HK-2 (cell line): ENCODE data around the gene MARF1.
A peak's percentile ranks its signal among the peaks of the same experiment; 100 is the strongest.
"Not testable (repeated sequence)": the region's sequence is repeated elsewhere in the genome, so short reads cannot be mapped to it uniquely, and the experiment has no call there.

ENCODE experiments used
- DNase-seq: peaks from one replicate; pipeline ENCODE4 v3.0.0-alpha.2; 2018; ENCODE audit not compliant: unreplicated experiment

The MARF1 gene

DNA sequence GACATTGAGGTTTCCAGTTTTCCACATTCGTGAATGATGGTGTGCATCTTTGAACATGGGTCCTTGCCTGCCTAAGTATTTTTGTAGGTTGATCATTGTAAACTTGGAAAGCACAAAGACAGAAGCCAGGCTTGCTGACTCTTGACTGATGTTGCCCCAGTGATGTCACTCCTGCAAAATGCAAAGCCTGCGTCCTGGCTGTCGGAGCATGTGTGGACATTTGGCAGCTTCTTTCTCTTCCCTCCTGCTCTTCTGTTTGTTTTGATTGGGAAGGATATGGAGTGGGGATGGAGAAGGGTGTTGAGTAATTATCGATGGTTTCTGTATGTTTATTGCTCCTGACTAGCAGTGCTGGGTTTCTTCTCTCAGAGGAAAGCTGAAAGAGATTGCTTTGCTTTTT is 10.3 kb upstream of the MARF1 start:
- no peak for DNase-seq

- no peak for DNase-seq
Measured at GRCh38 chr16:15652293-15653001, 9.5 kb upstream of the MARF1 start.

GRCh38 chr16:15650698-15651171 is 7.8 kb upstream of the MARF1 start:
- no peak for DNase-seq

DNA sequence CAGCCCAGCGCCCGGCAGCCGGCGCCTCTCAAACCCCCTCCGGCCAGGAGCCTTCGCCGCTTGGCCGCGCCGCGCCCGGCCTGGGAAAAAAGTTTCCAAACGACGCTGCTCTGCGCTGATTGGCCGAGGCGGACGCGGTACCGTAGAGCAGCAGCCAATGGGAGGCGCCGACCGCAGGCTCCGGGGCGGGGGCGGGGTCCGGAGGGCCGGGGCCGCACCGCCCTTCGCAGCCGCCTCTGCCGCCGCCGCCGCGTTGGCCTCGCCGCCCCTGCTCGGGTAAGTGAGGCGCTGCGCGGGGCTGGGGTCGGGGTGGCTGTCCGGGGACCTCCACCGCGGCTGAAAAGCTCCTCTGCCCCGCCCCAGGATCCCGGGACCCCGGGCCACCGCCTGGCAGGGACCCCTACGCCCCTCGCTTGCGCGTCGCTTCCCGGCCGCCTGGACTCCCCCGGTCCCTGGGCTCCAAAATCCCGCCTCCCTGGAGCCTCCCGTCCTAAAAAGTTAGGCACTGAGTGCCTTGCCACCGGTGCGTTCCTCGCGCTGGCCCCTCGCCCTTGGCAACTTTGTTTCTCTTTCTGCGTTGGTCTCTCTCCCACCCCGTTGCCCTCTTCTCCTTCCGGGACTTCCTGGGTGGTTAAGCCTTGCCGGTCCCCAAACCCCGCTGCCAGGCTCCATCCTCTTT is 7.2 kb upstream of the MARF1 start, which contains the start of gene NDE1:
Gene NDE1, plus strand, starts transcription at position 227 of the 679 bp plus-strand sequence. CDS start 14,534 bp downstream, outside the sequence.
- DNase-seq: peak; percentile 83

GRCh38 chr16:15649727-15650018 is 6.7 kb upstream of the MARF1 start:
- DNase-seq: no peak

DNA sequence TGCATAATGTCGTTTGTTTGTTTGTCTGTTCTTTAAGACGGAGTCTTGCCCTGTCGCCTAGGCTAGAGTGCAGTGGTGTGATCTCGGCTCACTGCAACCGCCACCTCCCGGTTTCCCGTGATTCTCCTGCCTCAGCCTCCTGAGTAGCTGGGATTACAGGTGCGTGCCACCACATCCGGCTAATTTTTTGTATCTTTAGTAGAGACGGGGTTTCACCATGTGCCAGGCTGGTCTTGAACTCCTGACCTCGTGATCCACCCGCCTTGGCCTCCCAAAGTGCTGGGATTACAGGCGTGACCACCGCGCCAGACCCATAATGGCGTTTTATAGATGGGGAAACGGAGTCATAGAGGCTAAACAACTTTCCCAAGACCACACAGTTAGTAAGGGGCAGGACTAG is 6.4 kb upstream of the MARF1 start:
- not testable (repeated sequence) for DNase-seq

DNA sequence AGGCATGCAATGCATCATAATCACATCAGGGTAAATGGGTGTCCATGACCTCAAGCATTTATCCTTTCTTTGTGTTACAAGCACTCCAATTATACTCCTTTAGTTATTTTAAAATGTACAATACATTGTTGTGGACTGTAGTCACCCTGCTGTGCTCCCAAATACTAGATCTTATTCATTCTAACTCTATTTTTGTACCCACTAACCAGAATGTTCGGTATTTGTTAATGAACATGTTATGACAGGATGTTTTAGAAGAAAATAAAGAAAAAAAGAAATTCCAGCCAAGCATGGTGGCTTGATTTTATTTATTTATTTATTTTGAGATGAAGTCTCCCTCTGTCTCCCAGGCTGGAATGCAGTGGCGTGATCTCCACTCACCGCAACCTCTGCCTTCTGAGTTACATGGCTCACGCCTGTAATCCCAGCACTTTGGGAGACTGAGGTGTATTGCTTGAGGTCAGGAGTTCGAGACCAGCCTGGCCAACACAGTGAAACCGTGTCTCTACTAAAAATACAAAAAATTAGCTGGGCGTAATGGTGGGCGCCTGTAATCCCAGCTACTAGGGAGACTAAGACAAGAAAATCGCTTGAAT is 5.3 kb upstream of the MARF1 start:
- DNase-seq: no peak

DNA sequence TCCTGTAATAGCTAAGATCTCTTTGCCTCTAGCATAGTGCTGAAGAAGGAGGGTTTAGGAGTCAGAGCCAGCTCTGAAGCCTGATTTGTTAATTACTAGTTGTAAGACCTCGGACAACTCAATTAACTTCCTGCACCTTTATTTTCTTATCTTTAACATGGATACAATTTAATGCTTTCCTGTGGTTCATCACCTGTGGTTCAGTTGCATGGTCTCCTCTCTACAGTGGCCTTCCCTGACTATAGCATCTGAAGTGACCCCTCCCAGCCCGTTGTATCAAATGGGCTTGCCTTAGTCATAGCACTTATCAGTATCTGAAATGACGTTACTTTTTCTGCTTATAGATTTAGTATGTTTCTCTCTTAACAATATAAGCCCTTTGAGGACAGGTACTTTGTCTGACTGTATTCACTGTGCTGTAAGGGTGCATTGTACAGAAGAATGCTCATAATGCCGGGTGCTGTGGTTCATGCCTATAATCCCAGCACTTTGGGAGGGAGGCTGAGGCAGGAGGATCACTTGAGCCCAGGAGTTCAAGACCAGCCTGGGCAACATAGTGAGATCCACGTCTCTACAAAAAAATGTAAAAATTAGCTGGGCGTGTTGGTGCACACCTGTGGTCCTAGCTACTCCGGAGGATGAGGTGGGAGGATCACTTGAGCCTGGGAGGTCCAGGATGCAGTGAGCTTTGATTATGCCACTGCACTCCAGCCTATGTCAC is 4.5 kb upstream of the MARF1 start:
- DNase-seq: no peak

DNA sequence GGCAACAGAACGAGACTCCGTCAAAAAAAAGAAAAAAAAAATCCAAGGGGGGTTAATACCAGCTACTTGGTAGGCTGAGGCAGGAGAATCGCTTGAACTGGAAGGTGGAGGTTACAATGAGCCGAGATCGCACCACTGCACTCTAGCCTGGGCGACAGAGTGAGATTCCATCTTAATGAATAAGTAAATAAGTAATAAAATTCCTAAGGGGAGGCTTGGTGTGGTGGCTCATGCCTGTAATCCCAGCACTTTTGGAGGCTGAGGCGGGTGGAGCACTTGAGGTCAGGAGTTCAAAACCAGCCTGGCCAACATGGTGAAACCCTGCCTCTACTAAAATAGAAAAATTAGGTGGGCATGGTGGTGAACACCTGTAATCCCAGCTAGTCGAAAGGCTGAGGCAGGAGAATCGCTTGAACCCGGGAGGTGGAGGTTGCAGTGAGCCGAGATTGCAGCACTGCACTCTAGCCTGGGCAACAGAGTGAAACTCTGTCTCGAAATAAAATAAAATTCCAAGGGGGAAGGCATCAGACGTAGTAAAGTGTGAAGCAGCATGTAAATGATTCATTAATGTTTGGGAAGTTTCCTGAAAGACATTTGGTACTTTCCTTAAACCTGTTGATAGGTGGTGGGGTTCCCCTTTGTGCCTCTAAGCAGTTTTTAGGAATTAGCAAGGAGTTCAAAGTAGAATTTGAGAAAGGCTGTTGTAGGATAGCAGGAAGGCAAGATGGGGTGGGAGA is 3.8 kb upstream of the MARF1 start:
- DNase-seq: not testable (repeated sequence)

DNA sequence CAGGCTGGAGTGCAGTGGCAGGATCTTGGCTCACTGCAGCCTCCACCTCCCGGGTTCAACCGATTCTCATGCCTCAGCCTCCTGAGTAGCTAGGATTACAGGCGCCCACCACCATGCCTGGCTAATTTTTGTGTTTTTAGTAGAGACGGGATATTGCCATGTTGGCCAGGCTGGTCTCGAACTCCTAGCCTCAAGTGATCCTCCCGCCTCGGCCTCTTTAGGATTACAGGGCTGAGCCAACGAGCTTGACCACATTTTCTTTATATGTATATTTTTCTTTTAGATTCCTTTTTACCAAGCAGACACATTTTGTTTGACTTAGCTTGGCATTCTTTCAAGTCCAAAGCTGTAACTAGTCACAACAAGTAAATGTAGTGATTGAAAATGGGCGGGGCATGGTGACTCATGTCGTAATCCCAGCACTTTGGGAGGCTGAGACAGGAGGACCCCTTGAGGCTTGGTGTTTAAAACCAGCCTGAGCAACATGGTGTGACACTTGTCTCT is 2.1 kb upstream of the MARF1 start:
- DNase-seq: peak; percentile 14

GRCh38 chr16:15644267-15644961 is 1.5 kb upstream of the MARF1 start:
- no peak for DNase-seq

- DNase-seq: no peak
Measured at GRCh38 chr16:15643946-15644250, 944 bp upstream of the MARF1 start.

- DNase-seq: peak; percentile 46
Measured at GRCh38 chr16:15642557-15643047, 352 bp downstream of the MARF1 start.

GRCh38 chr16:15641753-15642556 is 999 bp downstream of the MARF1 start:
- no peak for DNase-seq

DNA sequence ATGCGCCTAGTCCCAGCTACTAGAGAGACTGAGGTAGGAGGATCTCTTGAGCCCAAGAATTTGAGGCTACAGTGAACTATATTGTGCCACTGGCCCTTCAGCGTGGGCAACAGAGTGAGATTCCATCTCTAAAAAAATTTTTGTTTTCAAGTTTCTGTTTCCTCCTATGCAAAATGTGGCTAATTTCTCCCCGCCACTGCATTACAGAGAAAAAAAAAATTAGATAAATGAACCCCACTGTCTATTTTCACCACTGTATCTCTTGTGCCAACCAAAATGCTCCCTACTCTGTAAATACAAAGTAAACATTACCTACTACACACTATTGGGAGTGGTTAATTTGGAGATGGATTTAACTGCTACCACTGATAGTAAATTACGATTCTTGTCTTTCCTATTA is 2.0 kb downstream of the MARF1 start:
- DNase-seq: no peak

GRCh38 chr16:15639061-15639568 is 3.8 kb downstream of the MARF1 start:
- no peak for DNase-seq

DNA sequence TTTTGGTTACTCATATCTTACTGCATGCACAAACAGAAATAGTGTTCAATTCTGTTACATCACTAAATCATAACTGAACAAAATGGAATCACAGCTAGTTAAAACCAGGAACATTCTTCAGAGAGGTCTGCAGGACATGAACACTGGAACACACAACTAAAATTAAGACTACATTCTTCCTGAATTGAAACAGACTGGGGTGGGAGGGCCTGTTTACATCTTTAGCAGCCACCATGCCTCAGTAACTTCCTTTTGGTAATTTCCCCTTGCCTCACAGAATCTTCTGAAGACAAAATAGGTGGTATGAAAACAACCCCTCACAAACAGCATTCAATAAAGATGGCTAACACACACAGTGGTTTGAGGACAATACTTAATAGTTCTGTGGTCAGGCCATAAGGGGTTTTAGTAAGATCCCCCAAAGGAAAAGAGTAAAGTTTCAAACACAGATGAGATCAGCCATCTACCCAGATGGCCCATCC is 6.5 kb downstream of the MARF1 start:
- DNase-seq: no peak

DNA sequence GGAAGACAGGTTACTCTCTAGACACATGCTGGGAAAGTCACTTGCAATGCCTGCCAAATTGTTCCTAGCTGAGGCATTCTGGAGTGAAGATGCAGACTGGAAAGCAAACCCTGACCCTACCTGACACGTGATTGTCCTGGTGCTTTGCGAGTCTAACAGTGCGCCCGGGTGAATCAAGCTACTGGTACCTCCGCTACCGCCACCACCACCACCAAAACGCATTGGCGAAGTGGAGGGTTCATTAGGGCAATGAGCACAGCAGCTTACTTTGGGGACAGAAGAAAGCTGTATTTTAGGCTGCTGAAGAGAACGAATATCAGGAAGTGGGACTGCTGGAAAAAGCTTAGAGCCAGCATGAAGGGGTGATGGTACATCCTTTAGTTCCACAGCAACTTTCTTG is 7.0 kb downstream of the MARF1 start:
- no peak for DNase-seq

DNA sequence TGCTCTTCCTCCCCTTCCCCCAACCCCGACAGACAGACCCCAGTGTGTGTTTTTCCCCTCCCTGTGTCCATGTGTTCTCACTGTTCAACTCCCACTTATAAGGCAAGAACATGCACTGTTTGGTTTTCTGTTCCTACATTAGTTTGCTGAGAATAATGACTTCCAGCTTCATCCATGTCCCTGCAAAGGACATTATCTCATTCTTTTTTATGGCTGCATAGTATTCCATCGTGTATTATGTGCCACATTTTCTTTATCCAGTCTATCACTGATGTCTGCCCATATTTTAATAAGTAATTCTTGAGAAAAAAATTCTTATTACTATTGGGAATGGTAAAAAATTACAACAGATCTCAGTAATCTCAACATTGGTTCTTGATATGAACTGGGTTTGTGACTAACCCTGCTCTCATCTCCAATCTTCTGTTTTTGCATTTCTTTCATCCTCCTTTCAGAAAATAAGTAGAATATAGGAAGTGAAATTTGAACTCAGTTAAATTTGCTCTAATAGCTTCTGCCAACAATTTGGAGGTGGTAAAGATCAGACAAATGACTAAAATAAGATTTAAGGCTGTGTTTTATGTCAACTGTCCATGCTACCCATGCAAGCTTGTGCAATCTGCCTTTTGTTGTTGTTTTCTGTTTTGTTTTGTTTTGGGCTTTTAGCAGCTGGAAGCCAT is 11.1 kb downstream of the MARF1 start:
- DNase-seq: no peak
